ENCODE data around the gene REV1. TPM values are rescaled to one million over a fixed set of nuclear protein-coding genes. Genes with fewer than 3 reads are reported as not detected.
"Not testable (repeated sequence)": the region's sequence is repeated elsewhere in the genome, so short reads cannot be mapped to it uniquely, and the experiment has no call there.

The REV1 gene
- total RNA-seq, 1 experiment from 2014 or later: 34.3 TPM

GRCh38 chr2:99356853-99357252 lies 133.0 kb downstream of the REV1 start:
- POLR2A ChIA-PET: no interaction called here
- Histone ChIP-seq H3K36me3 (ENCODE audit: control insufficient read depth in 1 of 2, insufficient read depth in 2 of 2, low read length in 2 of 2) (peaks cover 6% of the 10 kb centered on the region in 2 experiments; a peak in 2 of 4 replicates), H3K9me2 (ENCODE audit: insufficient read depth) (no peaks in the 10 kb centered on the region), H3K9ac (ENCODE audit: low read length) (no peak overlapping the region), H3K27ac (ENCODE audit: low read depth, low read length) (no peak overlapping the region), H3K4me1 (ENCODE audit: control insufficient read depth in 1 of 2, insufficient read depth in 2 of 2, low read length in 2 of 2) (no peaks in the 10 kb centered on the region), H3K79me2 (ENCODE audit: insufficient read depth, low read length) (peaks cover 100% of the 10 kb centered on the region), H3K27me3 (ENCODE audit: insufficient read depth, low read length) (no peaks in the 10 kb centered on the region), H3K4me3 (replicated peaks in 1 of 2; ENCODE audit: low read depth in 1 of 2, low read length in 2 of 2) (no peak overlapping the region), H4K20me1 (ENCODE audit: insufficient read depth) (peaks cover 39% of the 10 kb centered on the region; the same call in 1 of the 2 replicates), H2AFZ (ENCODE audit: low read depth, low read length, poor library complexity, severe bottlenecking) (no peak overlapping the region), H3K9me3 (ENCODE audit: control insufficient read depth in 1 of 2, insufficient read depth in 1 of 2, low read depth in 1 of 2, low read length in 2 of 2) (no peaks in the 10 kb centered on the region), H3K4me2 (ENCODE audit: low read length) (no peak overlapping the region)
- no peak for ATAC-seq
- intact Hi-C loops (cut with micrococcal nuclease): no loop called here
- no TSS peak for BruUV-seq (replicated peaks)
- CTCF ChIA-PET: interaction anchor here (0.6 to 1.0 kb wide), 2 partner anchors 20 to 995 kb away, joined by 3 to 5 read pairs; partner anchors contain the start of genes EIF5B and TXNDC9
- DNase-seq (ENCODE audit: low read depth, low spot score): no peak
- no peak for TF ChIP-seq RAD21 (IDR thresholded peaks at IDR 0.05; ENCODE audit: low read depth)
- TF ChIP-seq TCF7L2 (IDR thresholded peaks at IDR 0.05; ENCODE audit: borderline replicate concordance, extremely low read depth, insufficient read depth, insufficient read length): no peak
- no peak for TF ChIP-seq FOSL1 (IDR thresholded peaks at IDR 0.05; ENCODE audit: low read depth)
- no peak for TF ChIP-seq POLR2A (IDR thresholded peaks at IDR 0.05; ENCODE audit: borderline replicate concordance, extremely low read depth, insufficient read depth, insufficient read length)
- TF ChIP-seq CBX3 (IDR thresholded peaks at IDR 0.05; ENCODE audit: low read depth): no peak
- no peak for TF ChIP-seq EGR1 (IDR thresholded peaks at IDR 0.05; ENCODE audit: low read depth)
- TF ChIP-seq EZH2phosphoT487 (IDR thresholded peaks at IDR 0.05; ENCODE audit: borderline replicate concordance): no peak
- no peak for TF ChIP-seq POLR2AphosphoS5 (IDR thresholded peaks at IDR 0.05; ENCODE audit: low read depth, low read length)
- RAD21 ChIA-PET (ENCODE audit: low non-redundant PET in 1 of 2, low total read pairs in 2 of 2, uncharacterized antibody in 2 of 2, unreplicated experiment in 2 of 2): no interaction called here

- POLR2A ChIA-PET; H3K4me1 ChIP-seq (ENCODE audit: control insufficient read depth in 1 of 2, insufficient read depth in 2 of 2, low read length in 2 of 2); H3K27me3 ChIP-seq (ENCODE audit: insufficient read depth, low read length); H3K4me2 ChIP-seq (ENCODE audit: low read length); ATAC-seq; intact Hi-C loops (cut with micrococcal nuclease); H3K4me3 ChIP-seq (replicated peaks in 1 of 2; ENCODE audit: low read depth in 1 of 2, low read length in 2 of 2); RAD21 ChIA-PET (ENCODE audit: low non-redundant PET in 1 of 2, low total read pairs in 2 of 2, uncharacterized antibody in 2 of 2, unreplicated experiment in 2 of 2); H3K9me3 ChIP-seq (ENCODE audit: control insufficient read depth in 1 of 2, insufficient read depth in 1 of 2, low read depth in 1 of 2, low read length in 2 of 2); H3K9ac ChIP-seq (ENCODE audit: low read length); H3K9me2 ChIP-seq (ENCODE audit: insufficient read depth); DNase-seq (ENCODE audit: low read depth, low spot score); BruUV-seq (replicated peaks); H3K27ac ChIP-seq (ENCODE audit: low read depth, low read length); H3K36me3 ChIP-seq (ENCODE audit: control insufficient read depth in 1 of 2, insufficient read depth in 2 of 2, low read length in 2 of 2); H2AFZ ChIP-seq (ENCODE audit: low read depth, low read length, poor library complexity, severe bottlenecking); CTCF ChIA-PET: not testable (repeated sequence)
- peaks cover 100% of the 10 kb centered on the region for H3K79me2 ChIP-seq (ENCODE audit: insufficient read depth, low read length)
- H4K20me1 ChIP-seq (ENCODE audit: insufficient read depth): peaks cover 42% of the 10 kb centered on the region; the same call in 1 of the 2 replicates
Measured at GRCh38 chr2:99354825-99355224, 135.0 kb downstream of the REV1 start.
